Frontal cortex (tissue), 4 donors: ENCODE measurements around the gene STUM. TPM values are rescaled to one million over a fixed set of nuclear protein-coding genes. Genes with fewer than 3 reads are reported as not detected.
"Not testable (repeated sequence)": the region's sequence is repeated elsewhere in the genome, so short reads cannot be mapped to it uniquely, and the experiment has no call there.

ENCODE experiments used
- DNase-seq, 2 donors: peaks; one replicate each; pipeline ENCODE4 v3.0.0; 2012; ENCODE audit warnings: low spot score in 2 of 2
- FAIRE-seq: peaks from 2 replicates; lab custom pipeline; 2012; peaks lifted over from hg19 to GRCh38; lab: Jason Lieb, UNC
- total RNA-seq: library from RNA; depleted of rRNA; stranded (reverse); fragments of >200 nt; gene quantifications from one replicate; pipeline ENCODE4 v1.2.3, GENCODE V29; 2014
- donor health status: control.
- donor health status: control.
- donor health status: control.

STUM gene
- total RNA-seq, 1 donor from 2014 or later, result 26.1 TPM

- DNase-seq, result no peak
- FAIRE-seq, result no peak
These were observed 83.8 kb downstream of the STUM start for GRCh38 chr1:226632169-226632879.

- DNase-seq (no peak), FAIRE-seq (no peak)
These were observed 84.4 kb downstream of the STUM start for GRCh38 chr1:226632922-226633351.

- DNase-seq, result no peak
- no peak for FAIRE-seq
These were observed 85.1 kb downstream of the STUM start for GRCh38 chr1:226633541-226634165.

- FAIRE-seq, result no peak
- DNase-seq, result peak; percentile 55 to 71
These were observed 85.6 kb downstream of the STUM start for GRCh38 chr1:226634166-226634588.

GRCh38 chr1:226634611-226635246 is 86.2 kb downstream of the STUM start:
- DNase-seq (no peak), FAIRE-seq (no peak)

- DNase-seq, result no peak
- FAIRE-seq, result no peak
These were observed 86.9 kb downstream of the STUM start for GRCh38 chr1:226635456-226635941.

GRCh38 chr1:226636847-226637096 is 88.2 kb downstream of the STUM start:
- FAIRE-seq, result no peak

GRCh38 chr1:226637147-226637935 is 88.8 kb downstream of the STUM start:
- FAIRE-seq (no peak), DNase-seq (no peak)

More at GRCh38 chr1:226636847-226637096, 88.2 kb downstream of the STUM start:
- no peak for DNase-seq

GRCh38 chr1:226638001-226638601 is 89.5 kb downstream of the STUM start:
- FAIRE-seq (no peak), DNase-seq (peak in 1 of 2 donors; percentile 42)

GRCh38 chr1:226638608-226639007 is 90.0 kb downstream of the STUM start:
- DNase-seq (no peak), FAIRE-seq (no peak)

GRCh38 chr1:226639206-226639605 is 90.6 kb downstream of the STUM start:
- FAIRE-seq, DNase-seq: not testable (repeated sequence)

GRCh38 chr1:226639631-226640061 is 91.1 kb downstream of the STUM start:
- DNase-seq (no peak), FAIRE-seq (no peak)

GRCh38 chr1:226640321-226641136 is 92.0 kb downstream of the STUM start:
- no peak for FAIRE-seq
- DNase-seq, result no peak

GRCh38 chr1:226641671-226642231 is 93.2 kb downstream of the STUM start:
- DNase-seq (no peak), FAIRE-seq (no peak)

GRCh38 chr1:226642421-226642820 is 93.9 kb downstream of the STUM start:
- DNase-seq, result no peak
- FAIRE-seq, result no peak

GRCh38 chr1:226643177-226643576 is 94.6 kb downstream of the STUM start:
- DNase-seq (peak in 1 of 2 donors; percentile 70), FAIRE-seq (no peak)

- FAIRE-seq (no peak), DNase-seq (no peak)
These were observed 95.3 kb downstream of the STUM start for GRCh38 chr1:226643611-226644540.
